Astrocyte (in vitro differentiated cells and primary cell): ENCODE results near the gene CLEC4M.

ENCODE experiments used
- EZH2 ChIP-seq: IDR thresholded peaks from 2 replicates; pipeline ENCODE4 v1.6.1; 2012; ENCODE audit warnings: mild to moderate bottlenecking, low read length, inconsistent platforms; ENCODE audit not compliant: insufficient read depth
- TF ChIP-seq, protein P1 (sequence below): IDR thresholded peaks from 2 replicates; pipeline ENCODE4 v1.5.1; 2011; ENCODE audit warnings: low read depth, mild to moderate bottlenecking, inconsistent platforms, low read length, moderate library complexity; ENCODE audit not compliant: insufficient read depth

DNA sequence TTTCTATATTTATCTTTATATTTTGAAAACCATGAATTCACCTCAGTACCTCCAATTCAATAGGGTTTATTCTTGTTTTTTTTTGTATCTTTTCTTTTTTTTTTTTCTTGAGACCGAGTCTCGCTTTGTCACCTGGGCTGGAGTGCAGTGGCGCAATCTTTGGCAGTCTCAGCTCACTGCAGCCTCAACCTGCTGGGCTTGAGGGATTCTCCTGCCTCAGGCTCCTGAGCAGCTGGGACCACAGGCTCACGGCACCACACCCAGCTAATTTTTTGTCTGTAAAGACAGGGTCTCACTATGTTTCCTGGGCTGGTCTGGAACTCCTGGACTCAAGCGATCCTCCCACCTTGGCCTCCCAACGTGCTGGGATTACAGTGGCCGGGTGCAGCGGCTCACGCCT, 43.8 kb downstream of the CLEC4M start:
- TF ChIP-seq, protein P1, sequence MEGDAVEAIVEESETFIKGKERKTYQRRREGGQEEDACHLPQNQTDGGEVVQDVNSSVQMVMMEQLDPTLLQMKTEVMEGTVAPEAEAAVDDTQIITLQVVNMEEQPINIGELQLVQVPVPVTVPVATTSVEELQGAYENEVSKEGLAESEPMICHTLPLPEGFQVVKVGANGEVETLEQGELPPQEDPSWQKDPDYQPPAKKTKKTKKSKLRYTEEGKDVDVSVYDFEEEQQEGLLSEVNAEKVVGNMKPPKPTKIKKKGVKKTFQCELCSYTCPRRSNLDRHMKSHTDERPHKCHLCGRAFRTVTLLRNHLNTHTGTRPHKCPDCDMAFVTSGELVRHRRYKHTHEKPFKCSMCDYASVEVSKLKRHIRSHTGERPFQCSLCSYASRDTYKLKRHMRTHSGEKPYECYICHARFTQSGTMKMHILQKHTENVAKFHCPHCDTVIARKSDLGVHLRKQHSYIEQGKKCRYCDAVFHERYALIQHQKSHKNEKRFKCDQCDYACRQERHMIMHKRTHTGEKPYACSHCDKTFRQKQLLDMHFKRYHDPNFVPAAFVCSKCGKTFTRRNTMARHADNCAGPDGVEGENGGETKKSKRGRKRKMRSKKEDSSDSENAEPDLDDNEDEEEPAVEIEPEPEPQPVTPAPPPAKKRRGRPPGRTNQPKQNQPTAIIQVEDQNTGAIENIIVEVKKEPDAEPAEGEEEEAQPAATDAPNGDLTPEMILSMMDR = no peak
- no peak for TF ChIP-seq EZH2
